Adrenal gland (tissue), 12 donors: ENCODE measurements around the gene BBS7. TPM values are rescaled to one million over a fixed set of nuclear protein-coding genes. Genes with fewer than 3 reads are reported as not detected.

Experiments
- DNase-seq, 7 donors: peaks; one replicate each; pipeline ENCODE4 v3.0.0-alpha.2; 2019 to 2020
- H3K27ac ChIP-seq, 5 donors: fragments of 200-600 bp; sonication (generic) in 4 of 5; 1 replicate in 3 of 5; 2 replicates in 2 of 5; pipeline versions ENCODE4 v1.5.1 to v1.8.0; 2016 to 2020; ENCODE audit warnings: mild to moderate bottlenecking in 1 of 5
- H3K27me3 ChIP-seq: fragments of 200-600 bp; 2 replicates; pipeline ENCODE4 v1.8.0; 2021
- H3K36me3 ChIP-seq, 2 donors: fragments of 200-600 bp; replicated peaks in 1 of 2; 1 replicate in 1 of 2; 2 replicates in 1 of 2; pipeline versions ENCODE4 v1.5.1 to v1.8.0; 2018 to 2022
- H3K4me1 ChIP-seq, 2 donors: fragments of 200-600 bp; replicated peaks in 1 of 2; 1 replicate in 1 of 2; 2 replicates in 1 of 2; pipeline versions ENCODE4 v1.5.1 to v1.8.0; 2018 to 2021
- H3K4me3 ChIP-seq, 4 donors: fragments of 200-600 bp; sonication (generic) in 3 of 4; one replicate each; pipeline ENCODE4 v1.5.1; 2016 to 2018
- H3K9me3 ChIP-seq, 3 donors: fragments of 200-600 bp; sonication (generic) in 1 of 3; replicated peaks in 1 of 3; 1 replicate in 2 of 3; 2 replicates in 1 of 3; pipeline versions ENCODE4 v1.5.1 to v1.8.0; 2016 to 2021
- CTCF ChIP-seq, 6 experiments: fragments of 450-650 bp in 4 of 6; fragments of 200-600 bp in 2 of 6; sonication (generic) in 1 of 6; IDR thresholded peaks; 1 replicate in 5 of 6; 2 replicates in 1 of 6; pipeline versions ENCODE4 v1.5.1 to v1.8.0; 2016 to 2021; ENCODE audit warnings: antibody characterized with exemption in 6 of 6, mild to moderate bottlenecking in 2 of 6, moderate library complexity in 1 of 6
- POLR2A ChIP-seq, 2 donors: fragments of 450-650 bp; IDR thresholded peaks; one replicate each; pipeline ENCODE4 v1.6.1; 2017; ENCODE audit warnings: antibody characterized with exemption in 2 of 2, mild to moderate bottlenecking in 2 of 2, moderate library complexity in 1 of 2
- WGBS, 4 donors: extraction: QIAGEN DNeasy Blood & Tissue Kit in 2 of 4; methylation state at CpG; one replicate each; pipeline versions ENCODE4 v1.1.5 to v1.1.7; 2013 to 2017; 5-methylcytosine and 5-hydroxymethylcytosine counted together
- intact Hi-C, 2 donors: fragments of 100-400 bp; cut with DNase I; formaldehyde crosslinking; loops; one replicate each; pipeline versions ENCODE4 v1.14.1 to v1.15.0; 2022 to 2023
- polyA plus RNA-seq, 3 donors: library from polyadenylated mRNA; stranded (reverse); fragments of 200-250 nt in 2 of 3; fragments of 350-450 nt in 1 of 3; fragmentation: Illumina TruSeq in 1 of 3; extraction: RNeasy Lipid Tissue Mini Kit (QIAGEN cat#74804) in 1 of 3; gene quantifications; one replicate each; pipeline ENCODE4 v1.2.3, GENCODE V29; 2013 to 2014
- total RNA-seq, 9 donors: library from RNA; depleted of rRNA in 4 of 9; stranded (reverse); fragments of >200 nt in 4 of 9; fragments of 120-200 nt in 1 of 9; fragmentation: NEBNext Ultra II Directional in 1 of 9; extraction: Animal tissue kit (Norgen Biotek cat#: 25700) in 1 of 9; gene quantifications; one replicate each; pipeline versions ENCODE4 v1.1.0 to v1.2.4, GENCODE V29; 2013 to 2023
- donor health status: healthy with polysubstance abuse.
- donor health status: Bipolar disorder and iron deficiency.
- donor health status: DM: yes; HTN: yes; CAD: no.
- donor health status: DM: no; HTN: no; CAD: no.
- donor health status: DM: no; HTN: no; CAD: no.
- donor health status: DM: yes; HTN: yes; CAD: no.

BBS7 gene
- total and polyA plus RNA-seq, 12 donors, result 5.7 to 36.3 (median 14.1) TPM

GRCh38 chr4:121851354-121851753, 18.9 kb downstream of the BBS7 start:
- H3K9me3 ChIP-seq, result no peaks in the 10 kb centered on the region
- intact Hi-C loops, result no loop called here
- no peak overlapping the region for H3K4me3 ChIP-seq
- no peak overlapping the region for H3K27ac ChIP-seq
- no peaks in the 10 kb centered on the region for H3K27me3 ChIP-seq
- DNase-seq, result no peak
- H3K36me3 ChIP-seq, result peaks cover 0 to 12% of the 10 kb centered on the region in 2 donors
- H3K4me1 ChIP-seq, result no peaks in the 10 kb centered on the region
- WGBS, 4 donors, result 84 to 100% (median 90%) methylated on average over 1 of the region's 1 CpG
- no peak for TF ChIP-seq CTCF (IDR thresholded peaks at IDR 0.05)
- TF ChIP-seq POLR2A (IDR thresholded peaks at IDR 0.05), result no peak

- H3K27ac ChIP-seq, result no peak overlapping the region
- 77 to 88% (median 87%) methylated on average over 6 of the region's 6 CpGs for WGBS, 4 donors
- H3K27me3 ChIP-seq, result no peaks in the 10 kb centered on the region
- H3K4me1 ChIP-seq, result no peaks in the 10 kb centered on the region
- no peak overlapping the region for H3K4me3 ChIP-seq
- no peaks in the 10 kb centered on the region for H3K9me3 ChIP-seq
- H3K36me3 ChIP-seq, result peaks cover 0 to 32% of the 10 kb centered on the region in 2 donors
- TF ChIP-seq POLR2A (IDR thresholded peaks at IDR 0.05) (no peak), CTCF (IDR thresholded peaks at IDR 0.05) (no peak)
- intact Hi-C loops, result no loop called here
- DNase-seq, result no peak
Measured at GRCh38 chr4:121846662-121847061, 23.6 kb downstream of the BBS7 start.

GRCh38 chr4:121842862-121843261, 27.4 kb downstream of the BBS7 start:
- TF ChIP-seq POLR2A (IDR thresholded peaks at IDR 0.05) (no peak), CTCF (IDR thresholded peaks at IDR 0.05) (no peak)
- Histone ChIP-seq H3K27me3 (no peaks in the 10 kb centered on the region), H3K4me1 (no peaks in the 10 kb centered on the region), H3K27ac (no peak overlapping the region), H3K4me3 (no peak overlapping the region), H3K9me3 (no peaks in the 10 kb centered on the region), H3K36me3 (peaks cover 0 to 22% of the 10 kb centered on the region in 2 donors)
- DNase-seq, result no peak
- 93 to 96% (median 94%) methylated on average over 4 of the region's 4 CpGs for WGBS, 4 donors
- intact Hi-C loops, result no loop called here

- no peak for DNase-seq
- Histone ChIP-seq H3K36me3 (peaks cover 0 to 9% of the 10 kb centered on the region in 2 donors), H3K27me3 (no peaks in the 10 kb centered on the region), H3K4me1 (no peaks in the 10 kb centered on the region), H3K27ac (no peak overlapping the region), H3K4me3 (no peak overlapping the region), H3K9me3 (no peaks in the 10 kb centered on the region)
- no peak for TF ChIP-seq CTCF (IDR thresholded peaks at IDR 0.05)
- TF ChIP-seq POLR2A (IDR thresholded peaks at IDR 0.05), result no peak
- intact Hi-C loops, result no loop called here
Measured at GRCh38 chr4:121838136-121838535, 32.1 kb downstream of the BBS7 start.
